HG02623 (cell line): ENCODE measurements around the gene ELN.
"Not testable (repeated sequence)": the region's sequence is repeated elsewhere in the genome, so short reads cannot be mapped to it uniquely, and the experiment has no call there.

Experiments
- ATAC-seq: cut with Tn5 transposase; IDR thresholded peaks from one replicate; pipeline ENCODE4 v1.9.1; 2021; ENCODE audit warnings: moderate library complexity; ENCODE audit not compliant: unreplicated experiment

ELN gene

DNA sequence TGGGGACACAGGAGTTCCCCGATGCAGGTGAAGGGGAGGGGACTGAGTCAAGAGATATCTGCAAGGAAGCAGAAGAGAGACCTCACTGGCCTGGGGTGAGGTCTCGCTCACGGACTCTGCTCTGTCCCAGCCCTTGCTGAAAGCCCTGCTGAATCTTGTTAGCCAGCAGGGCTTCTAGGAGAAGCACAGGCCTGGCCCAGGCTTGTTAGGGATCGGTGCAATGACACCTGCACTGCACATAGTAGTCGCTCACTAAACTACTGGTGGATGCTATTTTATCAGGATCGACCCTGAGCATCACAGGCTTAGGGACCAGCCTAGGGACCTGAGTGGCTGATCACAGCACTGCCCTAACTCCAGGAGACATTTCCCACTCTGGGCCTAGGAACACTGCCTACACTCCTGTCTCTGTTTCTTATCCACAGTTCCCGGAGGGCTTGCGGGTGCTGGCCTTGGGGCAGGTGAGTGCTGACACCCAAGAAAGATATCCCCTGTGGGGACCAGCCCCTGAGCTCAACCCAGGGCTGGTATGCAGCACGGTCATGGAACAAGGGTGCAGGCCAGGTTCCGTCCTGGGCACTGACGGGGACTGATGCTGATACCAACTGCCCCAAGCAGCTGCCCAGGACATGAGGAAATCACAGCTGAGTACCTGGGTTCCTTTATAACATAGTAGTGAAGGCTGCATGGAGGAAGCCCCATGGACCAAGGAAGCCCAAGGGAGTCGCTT lies 13.0 kb downstream of the ELN start:
- ATAC-seq, result no peak

- no peak for ATAC-seq
Measured at GRCh38 chr7:74042746-74043522, 15.0 kb downstream of the ELN start.

DNA sequence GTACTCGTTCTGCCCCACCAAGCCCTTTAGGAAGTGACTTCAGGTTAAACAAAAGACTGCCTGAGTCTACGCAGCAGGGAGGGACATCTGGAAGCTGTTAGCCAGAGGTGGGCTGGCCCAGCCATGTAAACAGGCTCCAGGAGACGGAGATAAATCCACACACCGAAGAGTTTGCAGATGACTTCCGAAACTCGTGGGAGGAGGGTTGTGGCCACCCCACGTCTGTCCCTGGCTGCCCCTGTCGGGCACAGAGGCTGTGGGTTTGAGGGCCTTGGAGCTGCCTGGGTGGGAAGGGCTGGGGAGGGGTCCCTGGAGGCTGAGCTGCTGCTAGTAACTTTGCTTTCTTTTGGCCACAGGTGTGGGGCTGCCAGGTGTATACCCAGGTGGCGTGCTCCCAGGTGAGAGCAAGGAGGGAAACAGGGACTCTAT lies 15.6 kb downstream of the ELN start:
- no peak for ATAC-seq

DNA sequence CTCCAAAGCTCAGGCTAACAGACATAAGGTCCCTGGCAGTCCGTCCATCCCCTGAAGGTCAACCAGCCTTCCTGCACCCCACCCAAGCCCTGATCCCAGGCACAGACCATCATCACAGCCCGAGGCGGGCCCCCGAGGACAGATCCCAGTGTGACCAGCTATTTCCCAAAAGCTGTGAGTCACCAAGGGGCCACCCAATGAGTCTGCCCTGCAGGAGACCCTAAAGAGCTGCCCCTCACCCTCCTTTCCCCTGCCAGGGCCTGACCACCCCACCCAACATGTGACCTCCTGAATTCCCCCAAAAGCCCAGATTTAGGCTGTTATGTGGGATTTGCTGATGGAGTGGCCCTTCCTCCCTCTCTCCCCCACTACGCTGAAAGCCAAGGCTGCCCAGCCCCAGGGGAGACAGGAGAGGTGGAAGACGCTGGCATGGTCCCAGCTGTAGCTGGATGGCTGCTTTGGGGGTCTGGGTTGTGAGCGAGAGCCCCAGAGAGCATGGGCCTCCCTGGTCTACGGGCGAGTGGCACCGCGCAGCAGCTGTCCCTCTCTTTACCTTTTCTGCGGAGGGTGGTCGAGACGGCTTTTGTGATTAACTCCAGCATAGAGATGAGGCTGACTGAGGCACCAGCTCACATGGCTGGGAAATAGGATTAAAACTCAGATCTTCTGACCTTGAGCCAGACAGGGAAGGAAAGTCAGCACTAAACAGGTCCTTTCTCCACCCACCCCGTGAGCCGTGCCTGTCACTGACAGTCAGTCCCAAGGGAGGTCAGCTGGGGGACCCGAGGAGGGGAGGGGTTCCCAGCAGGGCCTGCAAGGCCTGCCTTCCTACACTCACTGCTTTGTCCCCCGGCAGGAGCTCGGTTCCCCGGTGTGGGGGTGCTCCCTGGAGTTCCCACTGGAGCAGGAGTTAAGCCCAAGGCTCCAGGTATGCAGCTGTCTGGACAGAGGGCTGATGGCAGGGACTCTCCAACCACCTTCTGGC lies 16.7 kb downstream of the ELN start:
- no peak for ATAC-seq

GRCh38 chr7:74046581-74046980 lies 18.6 kb downstream of the ELN start:
- ATAC-seq, result not testable (repeated sequence)

DNA sequence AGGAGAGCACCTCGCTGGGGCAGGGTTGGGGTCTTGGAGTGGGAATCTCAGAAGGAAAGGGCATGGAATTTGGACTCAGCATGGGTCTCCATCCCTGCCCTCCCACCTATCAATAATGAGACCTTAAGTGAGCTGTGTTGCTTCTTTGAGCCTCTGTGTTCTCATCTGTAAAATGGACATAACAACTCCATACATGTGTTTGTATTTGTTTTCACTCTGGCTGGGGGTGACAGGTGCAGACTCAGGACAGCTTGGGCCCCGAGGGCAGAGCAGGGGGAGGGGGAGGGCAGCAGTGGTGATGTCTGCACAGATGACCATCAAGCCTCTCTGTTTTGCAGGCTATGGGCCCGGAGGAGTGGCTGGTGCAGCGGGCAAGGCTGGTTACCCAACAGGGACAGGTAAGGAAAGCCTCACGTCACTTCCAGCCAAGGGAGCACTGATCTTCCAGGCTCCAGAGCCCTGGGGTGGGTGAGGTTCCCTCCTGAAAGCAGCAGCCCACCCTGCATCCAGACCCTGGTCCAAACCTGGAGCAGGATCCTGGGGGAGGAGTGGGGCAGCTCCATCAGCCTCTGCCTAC lies 19.9 kb downstream of the ELN start:
- no peak for ATAC-seq

DNA sequence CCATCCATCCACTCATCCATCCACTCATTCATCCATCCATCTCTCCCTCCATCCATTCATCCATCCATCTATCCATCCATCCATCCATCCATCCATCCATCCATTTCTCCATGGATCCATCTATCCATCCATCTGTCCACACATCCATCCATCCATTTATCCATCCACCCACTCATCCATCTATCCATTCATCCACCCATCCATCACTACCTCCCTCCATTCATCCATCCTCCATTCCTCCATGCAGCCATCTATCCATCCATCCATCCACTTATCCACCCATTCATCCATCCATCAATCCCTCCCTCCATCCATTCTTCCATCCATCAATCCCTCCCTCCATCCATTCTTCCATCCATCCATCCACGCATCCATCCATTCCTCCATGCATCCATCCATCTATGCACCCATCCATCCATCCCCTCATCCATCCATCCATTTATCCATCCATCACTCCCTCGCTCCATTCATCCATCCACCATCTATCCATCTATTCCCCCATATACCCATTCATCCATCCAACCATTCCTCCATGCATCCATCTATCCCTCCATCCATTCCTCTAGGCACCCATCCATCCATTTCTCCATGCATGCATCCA lies 21.1 kb downstream of the ELN start:
- ATAC-seq, result no peak

- ATAC-seq, result no peak
Measured at GRCh38 chr7:74049997-74050798, 22.2 kb downstream of the ELN start.

DNA sequence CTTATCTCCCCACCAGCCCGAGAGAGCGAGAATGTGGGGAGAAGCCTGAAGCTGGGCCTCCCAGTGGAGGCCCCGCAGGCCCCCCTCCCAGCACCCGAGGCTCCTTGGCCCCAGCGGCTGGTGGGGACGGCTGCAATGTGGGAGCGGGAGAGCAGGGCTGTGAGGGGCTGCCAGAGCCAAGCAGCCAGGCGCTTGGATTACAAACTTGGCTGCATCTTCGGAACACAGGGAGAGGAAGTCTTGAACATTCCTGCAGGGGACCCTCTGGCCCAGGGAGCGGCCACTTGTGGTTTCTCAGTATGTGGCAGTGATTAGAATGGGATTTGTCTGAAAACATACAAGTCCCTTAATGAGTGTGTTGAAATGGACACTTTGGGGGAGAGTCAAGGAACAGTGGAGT lies 23.2 kb downstream of the ELN start:
- ATAC-seq, result no peak

DNA sequence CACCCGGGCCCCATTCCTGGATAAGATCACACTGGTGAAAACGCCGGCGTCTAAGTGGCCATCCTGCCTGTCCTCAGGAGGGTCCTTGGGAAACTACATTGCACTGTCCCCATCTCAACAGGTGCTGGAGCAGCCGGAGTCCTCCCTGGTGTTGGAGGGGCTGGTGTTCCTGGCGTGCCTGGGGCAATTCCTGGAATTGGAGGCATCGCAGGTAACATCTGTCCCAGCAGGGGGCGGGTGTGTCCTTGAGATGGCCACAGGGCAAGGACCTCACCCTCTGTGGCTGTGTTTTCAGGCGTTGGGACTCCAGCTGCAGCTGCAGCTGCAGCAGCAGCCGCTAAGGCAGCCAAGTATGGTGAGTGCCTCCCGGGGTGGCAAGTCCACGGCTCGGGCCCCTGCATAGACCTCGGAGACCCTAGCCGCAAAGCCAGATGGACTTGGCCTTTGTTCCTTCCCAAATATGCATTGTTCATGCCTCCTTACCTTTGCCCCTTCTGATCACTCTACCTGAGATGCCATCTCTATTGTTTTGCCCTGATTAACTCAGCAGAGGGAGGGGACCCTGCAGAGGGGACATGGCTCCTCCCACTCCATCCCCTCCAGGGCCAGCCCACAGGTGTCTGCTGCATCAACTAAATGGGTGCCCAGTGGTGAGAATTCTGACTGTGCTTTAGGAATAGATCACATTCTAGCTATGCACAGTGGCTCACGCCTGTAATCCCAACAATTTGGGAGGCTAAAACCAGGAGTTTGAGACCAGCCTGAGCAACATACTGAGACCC lies 23.8 kb downstream of the ELN start:
- ATAC-seq, result no peak

DNA sequence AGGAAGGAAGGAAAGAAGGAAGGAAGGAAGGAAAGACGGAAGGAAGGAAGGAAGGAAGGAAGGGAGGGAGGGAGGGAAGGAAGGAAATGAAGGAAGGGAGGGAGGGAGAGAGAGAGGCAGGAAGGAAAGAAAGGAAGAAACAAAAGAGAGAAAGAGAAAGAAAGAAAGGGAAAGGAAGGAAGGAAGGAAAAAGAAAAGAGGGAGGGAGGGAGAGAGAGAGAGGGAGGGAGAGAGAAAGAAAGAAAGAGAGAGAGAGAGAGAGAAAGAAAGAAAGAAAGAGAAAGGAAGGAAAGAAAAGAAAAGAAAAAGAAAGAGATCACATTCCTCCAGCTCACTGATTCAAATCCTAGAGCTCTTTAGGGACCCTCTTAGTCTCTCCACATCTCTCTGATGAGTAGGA lies 24.7 kb downstream of the ELN start:
- no peak for ATAC-seq

GRCh38 chr7:74053589-74054186 lies 25.7 kb downstream of the ELN start:
- ATAC-seq, result no peak

DNA sequence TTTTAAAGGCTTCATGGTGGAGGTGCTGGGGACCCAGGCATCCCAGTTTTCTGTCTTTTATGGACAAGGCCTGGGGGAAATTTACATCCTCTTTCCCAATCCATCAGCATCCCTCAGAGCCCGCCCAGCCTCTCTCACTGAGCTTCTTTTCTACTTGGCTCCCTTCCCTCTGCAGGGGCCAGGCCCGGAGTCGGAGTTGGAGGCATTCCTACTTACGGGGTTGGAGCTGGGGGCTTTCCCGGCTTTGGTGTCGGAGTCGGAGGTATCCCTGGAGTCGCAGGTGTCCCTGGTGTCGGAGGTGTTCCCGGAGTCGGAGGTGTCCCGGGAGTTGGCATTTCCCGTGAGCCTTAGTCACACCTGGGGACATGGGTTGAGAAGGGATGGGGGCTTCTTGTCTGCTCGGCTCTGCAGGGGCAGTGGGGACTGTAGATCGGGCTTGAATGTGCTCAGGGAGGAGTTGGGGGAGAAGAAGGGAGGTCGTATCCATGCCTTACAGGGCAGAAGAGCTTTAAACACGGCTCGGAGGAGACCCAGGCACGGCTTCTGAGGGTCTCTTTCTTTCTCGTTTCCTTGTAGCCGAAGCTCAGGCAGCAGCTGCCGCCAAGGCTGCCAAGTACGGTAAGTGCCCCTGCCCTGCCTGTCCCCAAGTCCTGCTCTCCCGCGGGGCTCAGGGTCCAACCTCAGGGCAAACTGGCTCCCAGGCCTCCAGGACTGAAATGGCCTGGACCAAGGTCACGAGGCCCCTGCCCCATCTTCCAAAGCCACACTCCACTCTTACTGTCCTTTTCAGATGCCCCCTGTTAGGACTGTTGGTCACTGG lies 28.3 kb downstream of the ELN start:
- no peak for ATAC-seq

DNA sequence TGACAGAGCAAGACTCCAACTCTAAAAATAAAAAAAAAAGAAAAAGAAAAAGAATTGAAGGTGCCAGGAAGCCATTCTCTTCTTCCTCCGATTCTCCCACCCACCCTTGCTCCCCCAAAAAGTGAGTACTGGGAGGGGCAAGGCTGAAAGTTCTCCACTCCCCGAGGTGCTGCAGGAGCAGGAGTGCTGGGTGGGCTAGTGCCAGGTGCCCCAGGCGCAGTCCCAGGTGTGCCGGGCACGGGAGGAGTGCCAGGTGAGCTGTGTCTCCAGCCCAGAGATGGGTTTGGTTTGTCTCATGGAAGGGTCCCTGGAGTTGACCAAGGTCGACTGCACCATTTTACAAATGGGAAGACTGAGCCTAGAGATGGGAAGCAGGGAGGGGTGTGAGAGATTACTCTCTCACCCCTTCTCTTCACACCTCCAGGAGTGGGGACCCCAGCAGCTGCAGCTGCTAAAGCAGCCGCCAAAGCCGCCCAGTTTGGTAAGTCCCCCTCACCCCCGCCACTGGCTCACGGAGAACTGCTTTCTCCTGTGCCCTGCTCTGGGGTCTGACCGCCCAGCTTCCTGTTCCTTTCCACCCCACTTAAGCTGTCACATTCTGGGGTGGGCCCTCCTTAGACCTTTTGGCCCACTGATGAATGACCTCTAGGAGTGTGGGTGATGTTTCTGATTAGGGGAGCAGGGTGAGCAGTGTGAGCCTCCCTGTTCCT lies 29.4 kb downstream of the ELN start:
- ATAC-seq, result no peak

GRCh38 chr7:74057987-74058386 lies 30.0 kb downstream of the ELN start:
- no peak for ATAC-seq

DNA sequence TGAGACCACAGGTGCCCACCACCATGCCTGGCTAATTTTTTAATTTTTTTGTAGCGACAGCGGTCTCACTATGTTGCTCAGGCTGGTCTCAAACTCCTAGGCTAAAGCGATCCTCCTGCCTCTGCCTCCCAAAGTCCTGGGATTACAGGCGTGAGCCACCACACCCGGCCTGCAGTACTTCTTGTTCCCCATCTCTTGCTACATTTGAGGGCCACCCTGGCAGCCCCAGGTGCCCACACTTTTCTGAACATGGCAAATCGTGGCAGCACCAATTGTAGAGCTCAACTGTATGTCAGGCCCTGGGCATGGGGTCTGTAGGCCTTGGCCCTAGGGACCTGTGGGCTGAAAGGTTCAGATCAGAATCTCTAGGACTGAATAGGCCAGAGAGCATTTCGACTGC lies 30.5 kb downstream of the ELN start:
- no peak for ATAC-seq

DNA sequence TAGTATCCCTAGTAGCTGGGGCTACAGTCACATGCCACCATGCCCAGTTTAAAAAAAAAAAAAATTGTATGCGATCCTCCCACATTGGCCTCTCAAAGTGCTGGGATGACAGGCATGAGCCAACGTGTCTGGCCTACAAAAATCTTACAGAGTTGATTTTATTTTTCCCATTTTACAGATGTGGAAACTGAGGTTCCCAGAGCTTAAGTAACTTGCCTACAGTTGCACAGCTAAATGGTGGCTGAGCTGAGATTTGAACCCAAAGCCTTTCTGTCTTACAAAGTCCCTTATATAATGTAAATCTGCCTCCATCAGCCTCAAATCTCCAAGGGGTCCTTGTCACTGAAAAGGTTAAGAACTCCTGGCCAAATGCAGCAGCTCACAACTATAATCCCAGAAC lies 31.1 kb downstream of the ELN start:
- ATAC-seq, result no peak
